Measurements from ENCODE around the gene CDC16. TPM values are rescaled to one million over a fixed set of nuclear protein-coding genes. Genes with fewer than 3 reads are reported as not detected.
A peak's percentile ranks its signal among the peaks of the same experiment; 100 is the strongest.

The CDC16 gene
- total RNA-seq, 1 experiment from 2014 or later: 61.1 TPM

DNA sequence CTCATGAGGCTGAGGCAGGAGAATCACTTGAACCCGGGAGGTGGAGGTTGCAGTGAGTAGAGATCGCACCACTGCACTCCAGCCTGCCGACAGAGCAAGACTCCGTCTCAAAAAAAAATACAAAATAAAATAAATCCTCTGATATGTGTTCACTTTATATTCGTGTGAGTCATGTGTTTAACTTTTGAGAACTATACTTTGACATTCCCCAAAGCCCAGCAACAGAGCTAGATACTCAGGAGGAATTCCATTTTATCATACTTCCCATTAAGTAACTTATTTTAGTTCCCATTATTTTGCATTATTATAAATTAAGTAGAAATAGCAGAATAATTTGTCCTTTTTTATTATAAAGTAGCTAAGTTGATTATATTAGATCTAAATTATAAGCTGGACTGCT is 76.3 kb downstream of the CDC16 start:
- Histone ChIP-seq H3K4me3 (ENCODE audit: low read depth, low read length, poor library complexity, severe bottlenecking) (no peak overlapping the region), H3K4me1 (ENCODE audit: insufficient read depth, low read length, poor library complexity, severe bottlenecking) (peaks cover 29% of the 10 kb centered on the region), H3K9me3 (ENCODE audit: low read depth, low read length, poor library complexity, severe bottlenecking) (no peaks in the 10 kb centered on the region), H3K27me3 (replicated peaks; ENCODE audit: insufficient read depth, low read depth, low read length, poor library complexity) (no peaks in the 10 kb centered on the region), H3K27ac (ENCODE audit: low read depth, low read length, poor library complexity, severe bottlenecking) (no peak overlapping the region), H3K36me3 (ENCODE audit: insufficient read depth, low read length, poor library complexity, severe bottlenecking) (peaks cover 7% of the 10 kb centered on the region)
- BruUV-seq (replicated peaks): no TSS peak
- TF ChIP-seq EZH2 (IDR thresholded peaks at IDR 0.05; ENCODE audit: borderline replicate concordance, low read depth, low read length, poor library complexity, severe bottlenecking): no peak
- TF ChIP-seq, protein P1, sequence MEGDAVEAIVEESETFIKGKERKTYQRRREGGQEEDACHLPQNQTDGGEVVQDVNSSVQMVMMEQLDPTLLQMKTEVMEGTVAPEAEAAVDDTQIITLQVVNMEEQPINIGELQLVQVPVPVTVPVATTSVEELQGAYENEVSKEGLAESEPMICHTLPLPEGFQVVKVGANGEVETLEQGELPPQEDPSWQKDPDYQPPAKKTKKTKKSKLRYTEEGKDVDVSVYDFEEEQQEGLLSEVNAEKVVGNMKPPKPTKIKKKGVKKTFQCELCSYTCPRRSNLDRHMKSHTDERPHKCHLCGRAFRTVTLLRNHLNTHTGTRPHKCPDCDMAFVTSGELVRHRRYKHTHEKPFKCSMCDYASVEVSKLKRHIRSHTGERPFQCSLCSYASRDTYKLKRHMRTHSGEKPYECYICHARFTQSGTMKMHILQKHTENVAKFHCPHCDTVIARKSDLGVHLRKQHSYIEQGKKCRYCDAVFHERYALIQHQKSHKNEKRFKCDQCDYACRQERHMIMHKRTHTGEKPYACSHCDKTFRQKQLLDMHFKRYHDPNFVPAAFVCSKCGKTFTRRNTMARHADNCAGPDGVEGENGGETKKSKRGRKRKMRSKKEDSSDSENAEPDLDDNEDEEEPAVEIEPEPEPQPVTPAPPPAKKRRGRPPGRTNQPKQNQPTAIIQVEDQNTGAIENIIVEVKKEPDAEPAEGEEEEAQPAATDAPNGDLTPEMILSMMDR (conservative IDR thresholded peaks at IDR 0.05; ENCODE audit: low read depth, low read length): no peak
- intact Hi-C loops (cut with micrococcal nuclease; ENCODE audit: unreplicated experiment): no loop called here
- ChIA-PET POLR2A (ENCODE audit: low non-redundant PET) (no interaction called here), CTCF (no interaction called here)
- no peak for DNase-seq (ENCODE audit: low spot score)

- H3K36me3 ChIP-seq (ENCODE audit: insufficient read depth, low read length, poor library complexity, severe bottlenecking): peaks cover 4% of the 10 kb centered on the region
- CTCF ChIA-PET: no interaction called here
- TF ChIP-seq EZH2 (IDR thresholded peaks at IDR 0.05; ENCODE audit: borderline replicate concordance, low read depth, low read length, poor library complexity, severe bottlenecking): no peak
- TF ChIP-seq, protein P1 (conservative IDR thresholded peaks at IDR 0.05; ENCODE audit: low read depth, low read length): no peak
- peak overlapping the region; percentile 1 for H3K27ac ChIP-seq (ENCODE audit: low read depth, low read length, poor library complexity, severe bottlenecking)
- H3K27me3 ChIP-seq (replicated peaks; ENCODE audit: insufficient read depth, low read depth, low read length, poor library complexity): no peaks in the 10 kb centered on the region
- H3K9me3 ChIP-seq (ENCODE audit: low read depth, low read length, poor library complexity, severe bottlenecking): no peaks in the 10 kb centered on the region
- no TSS peak for BruUV-seq (replicated peaks)
- DNase-seq (ENCODE audit: low spot score): no peak
- intact Hi-C loops (cut with micrococcal nuclease; ENCODE audit: unreplicated experiment): no loop called here
- H3K4me3 ChIP-seq (ENCODE audit: low read depth, low read length, poor library complexity, severe bottlenecking): peak overlapping the region; percentile 0
- POLR2A ChIA-PET (ENCODE audit: low non-redundant PET): no interaction called here
- peaks cover 29% of the 10 kb centered on the region for H3K4me1 ChIP-seq (ENCODE audit: insufficient read depth, low read length, poor library complexity, severe bottlenecking)
Measured at GRCh38 chr13:114311387-114311786, 76.7 kb downstream of the CDC16 start.

DNA sequence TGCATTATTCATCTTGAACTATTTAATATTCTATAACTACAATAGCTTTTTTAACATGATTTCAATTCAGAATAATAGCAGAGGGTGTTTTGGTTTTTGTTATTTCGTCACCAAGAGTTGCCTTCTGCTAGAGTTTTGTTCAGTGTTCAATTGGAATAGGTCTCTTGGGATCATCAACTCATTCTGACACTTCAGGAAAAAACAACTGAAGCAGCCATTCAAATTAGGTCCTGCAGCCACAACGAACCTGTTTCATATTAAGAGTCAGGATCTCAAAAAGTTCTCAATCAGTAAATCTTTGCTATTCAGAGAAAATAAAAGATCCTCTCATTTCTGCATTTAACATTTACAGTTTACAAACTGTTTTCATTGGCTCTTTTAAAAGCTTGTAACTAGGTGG is 77.2 kb downstream of the CDC16 start:
- intact Hi-C loops (cut with micrococcal nuclease; ENCODE audit: unreplicated experiment): no loop called here
- peak; percentile 75 for DNase-seq (ENCODE audit: low spot score)
- CTCF ChIA-PET: no interaction called here

More for the DNA sequence above, 77.2 kb downstream of the CDC16 start:
- Histone ChIP-seq H3K27ac (ENCODE audit: low read depth, low read length, poor library complexity, severe bottlenecking) (no peak overlapping the region), H3K4me3 (ENCODE audit: low read depth, low read length, poor library complexity, severe bottlenecking) (peak overlapping the region; percentile 0), H3K27me3 (replicated peaks; ENCODE audit: insufficient read depth, low read depth, low read length, poor library complexity) (no peaks in the 10 kb centered on the region), H3K4me1 (ENCODE audit: insufficient read depth, low read length, poor library complexity, severe bottlenecking) (peaks cover 29% of the 10 kb centered on the region), H3K36me3 (ENCODE audit: insufficient read depth, low read length, poor library complexity, severe bottlenecking) (peaks cover 4% of the 10 kb centered on the region), H3K9me3 (ENCODE audit: low read depth, low read length, poor library complexity, severe bottlenecking) (no peaks in the 10 kb centered on the region)
- BruUV-seq (replicated peaks): no TSS peak
- POLR2A ChIA-PET (ENCODE audit: low non-redundant PET): no interaction called here
- no peak for TF ChIP-seq EZH2 (IDR thresholded peaks at IDR 0.05; ENCODE audit: borderline replicate concordance, low read depth, low read length, poor library complexity, severe bottlenecking)
- TF ChIP-seq, protein P1 (conservative IDR thresholded peaks at IDR 0.05; ENCODE audit: low read depth, low read length): no peak

Measured in A673 (cell line).